Measurements from ENCODE around the gene CLASRP. TPM values are rescaled to one million over a fixed set of nuclear protein-coding genes. Genes with fewer than 3 reads are reported as not detected.
A peak's percentile ranks its signal among the peaks of the same experiment; 100 is the strongest.

Gene CLASRP
- polyA plus RNA-seq, 2 of the 4 experiments (the other 2 are of a cell fraction): 39.0 to 86.4 TPM

DNA sequence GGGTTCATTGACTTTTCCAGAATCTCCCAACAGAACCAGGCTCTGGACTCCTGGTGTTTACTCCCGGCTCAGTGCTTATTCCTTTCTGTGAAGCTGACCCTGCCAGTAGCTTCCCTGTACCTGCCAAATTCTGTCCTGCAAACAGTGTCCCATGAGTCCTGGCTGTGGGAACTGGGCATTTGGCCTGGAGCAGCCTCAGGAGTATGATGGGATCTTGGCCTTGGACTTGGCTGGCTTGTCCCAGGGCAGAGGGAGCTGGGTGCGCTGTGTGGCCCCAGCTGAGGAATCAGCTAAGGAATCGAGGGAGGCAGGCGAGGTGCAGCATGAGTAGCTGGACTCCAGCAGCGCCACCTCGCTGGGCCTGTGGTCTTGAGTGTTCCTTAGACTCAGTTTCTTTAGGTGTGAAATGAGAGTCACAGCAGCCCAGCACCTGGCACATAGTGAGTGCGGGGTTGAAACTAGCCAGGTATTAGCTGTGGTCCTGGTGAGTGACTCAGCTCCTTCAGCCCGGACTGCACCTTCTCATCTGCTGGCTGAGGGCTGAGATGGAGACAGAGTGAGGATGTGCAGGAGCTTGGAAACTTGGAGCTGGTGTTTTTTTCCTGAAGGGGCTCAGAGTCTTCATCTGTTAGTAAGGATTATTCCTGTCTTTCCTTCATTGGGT, 10.4 kb downstream of the CLASRP start:
- 0 out of 3 replicates have a peak, but pooled peaks cover 6% of the 10 kb centered on the region for H3K4me1 ChIP-seq
- DNase-seq (ENCODE audit: low read depth in 1 of 2, low spot score in 1 of 2) (no peak), FAIRE-seq (no peak), ATAC-seq (peak in 1 of 2 experiments; percentile 41; a peak in 3 of 6 replicates)
- TF ChIP-seq CHD2 (IDR thresholded peaks at IDR 0.05; ENCODE audit: low read length, partially characterized antibody): no peak
- TF ChIP-seq, protein P1, sequence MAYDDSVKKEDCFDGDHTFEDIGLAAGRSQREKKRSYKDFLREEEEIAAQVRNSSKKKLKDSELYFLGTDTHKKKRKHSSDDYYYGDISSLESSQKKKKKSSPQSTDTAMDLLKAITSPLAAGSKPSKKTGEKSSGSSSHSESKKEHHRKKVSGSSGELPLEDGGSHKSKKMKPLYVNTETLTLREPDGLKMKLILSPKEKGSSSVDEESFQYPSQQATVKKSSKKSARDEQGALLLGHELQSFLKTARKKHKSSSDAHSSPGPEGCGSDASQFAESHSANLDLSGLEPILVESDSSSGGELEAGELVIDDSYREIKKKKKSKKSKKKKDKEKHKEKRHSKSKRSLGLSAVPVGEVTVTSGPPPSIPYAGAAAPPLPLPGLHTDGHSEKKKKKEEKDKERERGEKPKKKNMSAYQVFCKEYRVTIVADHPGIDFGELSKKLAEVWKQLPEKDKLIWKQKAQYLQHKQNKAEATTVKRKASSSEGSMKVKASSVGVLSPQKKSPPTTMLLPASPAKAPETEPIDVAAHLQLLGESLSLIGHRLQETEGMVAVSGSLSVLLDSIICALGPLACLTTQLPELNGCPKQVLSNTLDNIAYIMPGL (CRISPR knock-in tag; IDR thresholded peaks at IDR 0.05; ENCODE audit: borderline replicate concordance): no peak
- no peak for TF ChIP-seq RNF2 (IDR thresholded peaks at IDR 0.05; ENCODE audit: borderline replicate concordance, low read depth)
- H3K27ac ChIP-seq: peak overlapping the region in 1 of 2 experiments; percentile 26; a peak in 2 of 6 replicates
- 89% methylated on average over 8 of the region's 8 CpGs for WGBS (ENCODE audit: missing lambda C conversion rate)
- CTCF ChIA-PET: interaction anchor here (0.6 to 3.6 kb wide), 9 partner anchors 8 to 461 kb away, joined by 3 to 31 read pairs (median 3); partner anchors contain the start of genes CLASRP and ZNF296
- POLR2A ChIA-PET: interaction anchor here (1.2 to 1.5 kb wide), 2 partner anchors 10 to 11 kb away, joined by 5 to 6 read pairs; partner anchors contain the start of gene CLASRP
- no peak overlapping the region for H3K4me2 ChIP-seq
- H3K4me3 ChIP-seq: no peak overlapping the region
- no peaks in the 10 kb centered on the region for H3K9me3 ChIP-seq

DNA sequence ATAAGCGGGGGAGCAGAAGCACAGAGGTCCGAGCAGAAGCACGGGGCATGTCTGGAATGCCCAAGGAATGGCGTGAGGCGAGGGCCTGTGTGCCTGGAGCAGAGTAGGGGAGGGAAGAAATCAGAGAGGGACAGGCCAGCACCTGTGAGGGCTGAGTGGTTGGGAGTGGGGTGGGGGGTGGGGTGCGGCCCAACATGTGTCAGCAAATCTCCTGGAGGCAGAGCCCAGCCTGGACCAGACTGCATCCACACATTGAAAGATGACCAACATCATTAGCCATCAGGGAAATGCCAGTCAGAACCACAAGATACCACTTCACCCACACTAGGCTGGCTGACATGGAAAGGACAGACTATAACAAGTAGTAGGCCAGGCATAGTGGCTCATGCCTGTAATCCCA, 11.2 kb downstream of the CLASRP start:
- TF ChIP-seq JUNB (IDR thresholded peaks at IDR 0.05) (no peak), HOXB5 (CRISPR knock-in tag; IDR thresholded peaks at IDR 0.05) (no peak), POLR2AphosphoS2 (conservative IDR thresholded peaks at IDR 0.05; ENCODE audit: low read length) (no peak), CBX8 (IDR thresholded peaks at IDR 0.05) (no peak), SREBF2 (IDR thresholded peaks at IDR 0.05) (no peak), MAFK (IDR thresholded peaks at IDR 0.05; ENCODE audit: partially characterized antibody) (no peak), FOSB (CRISPR knock-in tag; IDR thresholded peaks at IDR 0.05) (no peak), HDAC2 (IDR thresholded peaks at IDR 0.05) (no peak), POLR2A (IDR thresholded peaks at IDR 0.05; ENCODE audit: low read length) (no peak), CHD4 (IDR thresholded peaks at IDR 0.05; ENCODE audit: borderline replicate concordance) (no peak), FOSL2 (IDR thresholded peaks at IDR 0.05) (no peak), FOSL2 (CRISPR knock-in tag; IDR thresholded peaks at IDR 0.05) (no peak), ZC3H11A (IDR thresholded peaks at IDR 0.05) (no peak), RNF2 (IDR thresholded peaks at IDR 0.05; ENCODE audit: borderline replicate concordance, low read depth) (no peak)
- TF ChIP-seq, protein P2, sequence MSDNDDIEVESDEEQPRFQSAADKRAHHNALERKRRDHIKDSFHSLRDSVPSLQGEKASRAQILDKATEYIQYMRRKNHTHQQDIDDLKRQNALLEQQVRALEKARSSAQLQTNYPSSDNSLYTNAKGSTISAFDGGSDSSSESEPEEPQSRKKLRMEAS (IDR thresholded peaks at IDR 0.05): no peak
- TF ChIP-seq, protein P3, sequence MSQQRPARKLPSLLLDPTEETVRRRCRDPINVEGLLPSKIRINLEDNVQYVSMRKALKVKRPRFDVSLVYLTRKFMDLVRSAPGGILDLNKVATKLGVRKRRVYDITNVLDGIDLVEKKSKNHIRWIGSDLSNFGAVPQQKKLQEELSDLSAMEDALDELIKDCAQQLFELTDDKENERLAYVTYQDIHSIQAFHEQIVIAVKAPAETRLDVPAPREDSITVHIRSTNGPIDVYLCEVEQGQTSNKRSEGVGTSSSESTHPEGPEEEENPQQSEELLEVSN (IDR thresholded peaks at IDR 0.05; ENCODE audit: borderline replicate concordance, low read depth): no peak
- TF ChIP-seq, protein P4, sequence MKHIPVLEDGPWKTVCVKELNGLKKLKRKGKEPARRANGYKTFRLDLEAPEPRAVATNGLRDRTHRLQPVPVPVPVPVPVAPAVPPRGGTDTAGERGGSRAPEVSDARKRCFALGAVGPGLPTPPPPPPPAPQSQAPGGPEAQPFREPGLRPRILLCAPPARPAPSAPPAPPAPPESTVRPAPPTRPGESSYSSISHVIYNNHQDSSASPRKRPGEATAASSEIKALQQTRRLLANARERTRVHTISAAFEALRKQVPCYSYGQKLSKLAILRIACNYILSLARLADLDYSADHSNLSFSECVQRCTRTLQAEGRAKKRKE (CRISPR knock-in tag; IDR thresholded peaks at IDR 0.05; ENCODE audit: low read depth): no peak
- TF ChIP-seq, protein P1 (CRISPR knock-in tag; IDR thresholded peaks at IDR 0.05; ENCODE audit: borderline replicate concordance): no peak
- TF ChIP-seq, protein P5, sequence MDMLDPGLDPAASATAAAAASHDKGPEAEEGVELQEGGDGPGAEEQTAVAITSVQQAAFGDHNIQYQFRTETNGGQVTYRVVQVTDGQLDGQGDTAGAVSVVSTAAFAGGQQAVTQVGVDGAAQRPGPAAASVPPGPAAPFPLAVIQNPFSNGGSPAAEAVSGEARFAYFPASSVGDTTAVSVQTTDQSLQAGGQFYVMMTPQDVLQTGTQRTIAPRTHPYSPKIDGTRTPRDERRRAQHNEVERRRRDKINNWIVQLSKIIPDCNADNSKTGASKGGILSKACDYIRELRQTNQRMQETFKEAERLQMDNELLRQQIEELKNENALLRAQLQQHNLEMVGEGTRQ (IDR thresholded peaks at IDR 0.05): no peak
- TF ChIP-seq, protein P6, sequence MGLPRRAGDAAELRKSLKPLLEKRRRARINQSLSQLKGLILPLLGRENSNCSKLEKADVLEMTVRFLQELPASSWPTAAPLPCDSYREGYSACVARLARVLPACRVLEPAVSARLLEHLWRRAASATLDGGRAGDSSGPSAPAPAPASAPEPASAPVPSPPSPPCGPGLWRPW (IDR thresholded peaks at IDR 0.05): no peak
- TF ChIP-seq, protein P7, sequence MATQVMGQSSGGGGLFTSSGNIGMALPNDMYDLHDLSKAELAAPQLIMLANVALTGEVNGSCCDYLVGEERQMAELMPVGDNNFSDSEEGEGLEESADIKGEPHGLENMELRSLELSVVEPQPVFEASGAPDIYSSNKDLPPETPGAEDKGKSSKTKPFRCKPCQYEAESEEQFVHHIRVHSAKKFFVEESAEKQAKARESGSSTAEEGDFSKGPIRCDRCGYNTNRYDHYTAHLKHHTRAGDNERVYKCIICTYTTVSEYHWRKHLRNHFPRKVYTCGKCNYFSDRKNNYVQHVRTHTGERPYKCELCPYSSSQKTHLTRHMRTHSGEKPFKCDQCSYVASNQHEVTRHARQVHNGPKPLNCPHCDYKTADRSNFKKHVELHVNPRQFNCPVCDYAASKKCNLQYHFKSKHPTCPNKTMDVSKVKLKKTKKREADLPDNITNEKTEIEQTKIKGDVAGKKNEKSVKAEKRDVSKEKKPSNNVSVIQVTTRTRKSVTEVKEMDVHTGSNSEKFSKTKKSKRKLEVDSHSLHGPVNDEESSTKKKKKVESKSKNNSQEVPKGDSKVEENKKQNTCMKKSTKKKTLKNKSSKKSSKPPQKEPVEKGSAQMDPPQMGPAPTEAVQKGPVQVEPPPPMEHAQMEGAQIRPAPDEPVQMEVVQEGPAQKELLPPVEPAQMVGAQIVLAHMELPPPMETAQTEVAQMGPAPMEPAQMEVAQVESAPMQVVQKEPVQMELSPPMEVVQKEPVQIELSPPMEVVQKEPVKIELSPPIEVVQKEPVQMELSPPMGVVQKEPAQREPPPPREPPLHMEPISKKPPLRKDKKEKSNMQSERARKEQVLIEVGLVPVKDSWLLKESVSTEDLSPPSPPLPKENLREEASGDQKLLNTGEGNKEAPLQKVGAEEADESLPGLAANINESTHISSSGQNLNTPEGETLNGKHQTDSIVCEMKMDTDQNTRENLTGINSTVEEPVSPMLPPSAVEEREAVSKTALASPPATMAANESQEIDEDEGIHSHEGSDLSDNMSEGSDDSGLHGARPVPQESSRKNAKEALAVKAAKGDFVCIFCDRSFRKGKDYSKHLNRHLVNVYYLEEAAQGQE (IDR thresholded peaks at IDR 0.05): no peak
- 94% methylated on average over 6 of the region's 6 CpGs for WGBS (ENCODE audit: missing lambda C conversion rate)
- Histone ChIP-seq H3K27ac (no peak overlapping the region; a peak in 1 of 6 replicates), H3K9me3 (no peaks in the 10 kb centered on the region), H3K4me1 (0 out of 3 replicates have a peak, but pooled peaks cover 6% of the 10 kb centered on the region), H3K4me2 (no peak overlapping the region), H3K4me3 (no peak overlapping the region)
- ChIA-PET POLR2A (interaction anchor here (1.2 to 1.5 kb wide), 2 partner anchors 11 kb away, joined by 5 to 6 read pairs; partner anchors contain the start of gene CLASRP), CTCF (interaction anchor here (1.0 to 3.6 kb wide), 7 partner anchors 9 to 462 kb away, joined by 3 to 31 read pairs (median 6); partner anchors contain the start of gene CLASRP)
- ATAC-seq (no peak), FAIRE-seq (no peak), DNase-seq (ENCODE audit: low read depth in 1 of 2, low spot score in 1 of 2) (no peak)

Measured in A549 (cell line).